ENCODE results near the gene ATP6AP1.

GRCh38 chrX:154450312-154450711, 21.8 kb downstream of the ATP6AP1 start:
- no peak for TF ChIP-seq CTCF (IDR thresholded peaks at IDR 0.05 in 2 of 3, conservative IDR thresholded peaks at IDR 0.05 in 1 of 3; ENCODE audit: control insufficient read depth in 2 of 3, extremely low read depth in 1 of 3, insufficient read depth in 1 of 3, low read depth in 3 of 3, low read length in 3 of 3)
- TF ChIP-seq ZSCAN29 (IDR thresholded peaks at IDR 0.05) = no peak
- TF ChIP-seq BMI1 (IDR thresholded peaks at IDR 0.05; ENCODE audit: borderline replicate concordance) = no peak
- TF ChIP-seq MAX (IDR thresholded peaks at IDR 0.05; ENCODE audit: low read depth, low read length) = no peak
- TF ChIP-seq ETV6 (conservative IDR thresholded peaks at IDR 0.05 in 1 of 2, IDR thresholded peaks at IDR 0.05 in 1 of 2; ENCODE audit: borderline replicate concordance in 1 of 2, low read depth in 1 of 2) = no peak
- no peak for TF ChIP-seq MTA3 (IDR thresholded peaks at IDR 0.05; ENCODE audit: borderline replicate concordance, low read length)
- TF ChIP-seq POLR2A (IDR thresholded peaks at IDR 0.05; ENCODE audit: low read depth, low read length) = no peak
- TF ChIP-seq TCF7 (IDR thresholded peaks at IDR 0.05; ENCODE audit: borderline replicate concordance) = no peak
- TF ChIP-seq MXI1 (IDR thresholded peaks at IDR 0.05; ENCODE audit: low read depth, low read length) = no peak
- no peak for TF ChIP-seq DPF2 (IDR thresholded peaks at IDR 0.05)

All from GM12878 (cell line).